Stimulated activated CD8-positive, alpha-beta memory T cell treated with anti-CD3 and anti-CD28 coated beads, Interleukin-2, amount 100 ng/mL, for 48 hours (primary cell): ENCODE data around the gene ETS1.
A peak's percentile ranks its signal among the peaks of the same experiment; 100 is the strongest.

Experiments
- DNase-seq, 2 donors: peaks; one replicate each; pipeline ENCODE4 v3.0.0-alpha.2; 2020; ENCODE audit warnings: low read depth in 2 of 2

The ETS1 gene

GRCh38 chr11:128587415-128587814 lies at the start of gene ETS1:
Gene ETS1, minus strand, starts transcription at chr11:128587558. Its CDS starts 14,428 bp downstream, at chr11:128573130.
- DNase-seq, result no peak

- DNase-seq, result no peak
Measured at GRCh38 chr11:128634395-128634794, 47.0 kb upstream of the ETS1 start.

- no peak for DNase-seq
Measured at GRCh38 chr11:128633384-128633965, 46.1 kb upstream of the ETS1 start.

- peak in 1 of 2 donors; percentile 36 for DNase-seq
Measured at GRCh38 chr11:128632141-128632791, 44.9 kb upstream of the ETS1 start.

GRCh38 chr11:128630367-128631230 lies 43.2 kb upstream of the ETS1 start:
- peak; percentile 82 to 89 for DNase-seq

- no peak for DNase-seq
Measured at GRCh38 chr11:128629516-128630106, 42.3 kb upstream of the ETS1 start.

- DNase-seq, result no peak
Measured at GRCh38 chr11:128628686-128629085, 41.3 kb upstream of the ETS1 start.

- no peak for DNase-seq
Measured at GRCh38 chr11:128628325-128628673, 40.9 kb upstream of the ETS1 start.

GRCh38 chr11:128627666-128628324 lies 40.4 kb upstream of the ETS1 start:
- DNase-seq, result no peak

GRCh38 chr11:128626913-128627665 lies 39.7 kb upstream of the ETS1 start:
- no peak for DNase-seq

GRCh38 chr11:128625746-128626145 lies 38.4 kb upstream of the ETS1 start:
- no peak for DNase-seq

GRCh38 chr11:128625326-128625725 lies 38.0 kb upstream of the ETS1 start:
- no peak for DNase-seq

- peak; percentile 36 to 37 for DNase-seq
Measured at GRCh38 chr11:128624269-128625175, 37.2 kb upstream of the ETS1 start.

GRCh38 chr11:128623091-128623490 lies 35.7 kb upstream of the ETS1 start:
- DNase-seq, result no peak

GRCh38 chr11:128621601-128622501 lies 34.5 kb upstream of the ETS1 start:
- no peak for DNase-seq

GRCh38 chr11:128620309-128621100 lies 33.1 kb upstream of the ETS1 start:
- no peak for DNase-seq

- no peak for DNase-seq
Measured at GRCh38 chr11:128619540-128620308, 32.4 kb upstream of the ETS1 start.
